HEK293 (cell line): Measurements from ENCODE around the gene GAL3ST1.
A peak's percentile ranks its signal among the peaks of the same experiment; 100 is the strongest.
"Not testable (repeated sequence)": the region's sequence is repeated elsewhere in the genome, so short reads cannot be mapped to it uniquely, and the experiment has no call there.

ENCODE experiments used
- CTCF ChIA-PET: fragments of 350-600 bp; formaldehyde crosslinking; extraction: SDS; loops from one replicate; lab custom pipeline; 2021; ENCODE audit warnings: antibody characterized with exemption; lab: Yijun Ruan, JAX
- POLR2A ChIA-PET: fragments of 300-600 bp; formaldehyde crosslinking; extraction: SDS; loops from one replicate; lab custom pipeline; 2020; ENCODE audit warnings: antibody characterized with exemption, inconsistent platforms; lab: Yijun Ruan, JAX
- H3K27ac ChIP-seq: fragments of 200-500 bp; sonication (Bioruptor generic); 2 replicates; pipeline ENCODE4 v1.5.1; 2014; ENCODE audit warnings: low read depth, low read length, control low read depth, inconsistent platforms; ENCODE audit errors: extremely low read depth
- H3K36me3 ChIP-seq, 2 experiments: fragments of 200-500 bp in 1 of 2; sonication (Bioruptor generic) in 1 of 2; 1 replicate in 1 of 2; 2 replicates in 1 of 2; pipeline ENCODE4 v1.5.1; 2014 to 2017; ENCODE audit warnings: inconsistent platforms in 2 of 2, low read length in 2 of 2; ENCODE audit not compliant: control insufficient read depth in 2 of 2, insufficient read depth in 1 of 2
- H3K4me1 ChIP-seq: fragments of 200-500 bp; sonication (Bioruptor generic); 2 replicates; pipeline ENCODE4 v1.5.1; 2014; ENCODE audit warnings: mild to moderate bottlenecking, low read length, inconsistent platforms; ENCODE audit not compliant: control insufficient read depth, insufficient read depth
- H3K4me3 ChIP-seq: 2 replicates; pipeline ENCODE4 v1.5.1; 2011; ENCODE audit warnings: low read depth, mild to moderate bottlenecking, control low read depth, low read length, moderate library complexity
- H3K9me3 ChIP-seq: fragments of 200-500 bp; sonication (Bioruptor generic); 2 replicates; pipeline ENCODE4 v1.5.1; 2014; ENCODE audit warnings: low read depth, low read length, inconsistent platforms; ENCODE audit not compliant: control insufficient read depth, insufficient read depth
- EGR2 ChIP-seq: fragments of 450-650 bp; formaldehyde crosslinking; IDR thresholded peaks from 2 replicates; pipeline ENCODE4 v1.5.1; 2016; ENCODE audit warnings: low read depth, missing biosample characterization, missing genetic modification characterization
- GLIS2 ChIP-seq: fragments of 450-650 bp; formaldehyde crosslinking; IDR thresholded peaks from 2 replicates; pipeline ENCODE4 v1.5.1; 2016; ENCODE audit warnings: missing biosample characterization, missing genetic modification characterization
- HIC1 ChIP-seq: fragments of 450-650 bp; formaldehyde crosslinking; IDR thresholded peaks from 2 replicates; pipeline ENCODE4 v1.5.1; 2016; ENCODE audit warnings: missing biosample characterization, missing genetic modification characterization
- KLF8 ChIP-seq: fragments of 450-650 bp; formaldehyde crosslinking; IDR thresholded peaks from 2 replicates; pipeline ENCODE4 v1.5.1; 2016; ENCODE audit warnings: missing biosample characterization, missing genetic modification characterization
- ZBTB26 ChIP-seq: fragments of 450-650 bp; formaldehyde crosslinking; optimal IDR thresholded peaks from 2 replicates; pipeline ENCODE3; 2016; ENCODE audit warnings: missing biosample characterization, mild to moderate bottlenecking, missing genetic modification characterization
- ZBTB7A ChIP-seq: fragments of 450-650 bp; formaldehyde crosslinking; IDR thresholded peaks from 2 replicates; pipeline ENCODE4 v1.5.1; 2016; ENCODE audit warnings: low read depth, missing biosample characterization, missing genetic modification characterization
- ZFHX2 ChIP-seq: fragments of 450-650 bp; formaldehyde crosslinking; conservative IDR thresholded peaks from 2 replicates; pipeline ENCODE4 v1.5.1; 2016; ENCODE audit warnings: missing biosample characterization, missing genetic modification characterization
- ZNF501 ChIP-seq: fragments of 450-650 bp; formaldehyde crosslinking; IDR thresholded peaks from 2 replicates; pipeline ENCODE4 v1.5.1; 2016; ENCODE audit warnings: missing biosample characterization, missing genetic modification characterization
- ZNF521 ChIP-seq: fragments of 450-650 bp; formaldehyde crosslinking; IDR thresholded peaks from 2 replicates; pipeline ENCODE4 v1.5.1; 2017; ENCODE audit warnings: missing biosample characterization, mild to moderate bottlenecking, missing genetic modification characterization
- ZNF580 ChIP-seq: fragments of 450-650 bp; formaldehyde crosslinking; IDR thresholded peaks from 2 replicates; pipeline ENCODE4 v1.5.1; 2016; ENCODE audit warnings: missing biosample characterization, missing genetic modification characterization
- TF ChIP-seq, protein P1 (sequence below): fragments of 450-650 bp; formaldehyde crosslinking; IDR thresholded peaks from 2 replicates; pipeline ENCODE4 v1.5.1; 2016; ENCODE audit warnings: missing biosample characterization, missing genetic modification characterization, low read depth

The GAL3ST1 gene, protein sequence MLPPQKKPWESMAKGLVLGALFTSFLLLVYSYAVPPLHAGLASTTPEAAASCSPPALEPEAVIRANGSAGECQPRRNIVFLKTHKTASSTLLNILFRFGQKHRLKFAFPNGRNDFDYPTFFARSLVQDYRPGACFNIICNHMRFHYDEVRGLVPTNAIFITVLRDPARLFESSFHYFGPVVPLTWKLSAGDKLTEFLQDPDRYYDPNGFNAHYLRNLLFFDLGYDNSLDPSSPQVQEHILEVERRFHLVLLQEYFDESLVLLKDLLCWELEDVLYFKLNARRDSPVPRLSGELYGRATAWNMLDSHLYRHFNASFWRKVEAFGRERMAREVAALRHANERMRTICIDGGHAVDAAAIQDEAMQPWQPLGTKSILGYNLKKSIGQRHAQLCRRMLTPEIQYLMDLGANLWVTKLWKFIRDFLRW

GRCh38 chr22:30574095-30574981 is at the start of gene GAL3ST1:
TSS of gene GAL3ST1 (minus strand) at chr22:30574665. CDS start at chr22:30557392, 17,273 bp downstream.
- ChIA-PET POLR2A (interaction anchor here (1.0 to 1.7 kb wide), 3 partner anchors 11 to 17 kb away, joined by 3 to 4 read pairs (median 3); partner anchors contain the start of gene PES1), CTCF (no interaction called here)
- Histone ChIP-seq H3K9me3 (no peaks in the 10 kb centered on the region), H3K36me3 (peaks cover 10 to 45% of the 10 kb centered on the region in 2 experiments), H3K4me1 (no peaks in the 10 kb centered on the region; the same call in 1 of the 2 replicates), H3K27ac (no peak within 1 kb of the TSS), H3K4me3 (peak within 1 kb of the TSS; percentile 33)
- TF ChIP-seq ZNF501 (tag by site-specific recombination) (no peak), ZBTB26 (tag by site-specific recombination) (peak; percentile 12), EGR2 (tag by site-specific recombination) (peak; percentile 34; the same call in 1 of the 2 replicates), ZNF580 (tag by site-specific recombination) (no peak), GLIS2 (peak; percentile 28), ZNF521 (no peak), HIC1 (tag by site-specific recombination) (0 out of 2 replicates have a peak, but pooled peaks have one; percentile 22), ZFHX2 (tag by site-specific recombination) (peak; percentile 68), KLF8 (no peak)

DNA sequence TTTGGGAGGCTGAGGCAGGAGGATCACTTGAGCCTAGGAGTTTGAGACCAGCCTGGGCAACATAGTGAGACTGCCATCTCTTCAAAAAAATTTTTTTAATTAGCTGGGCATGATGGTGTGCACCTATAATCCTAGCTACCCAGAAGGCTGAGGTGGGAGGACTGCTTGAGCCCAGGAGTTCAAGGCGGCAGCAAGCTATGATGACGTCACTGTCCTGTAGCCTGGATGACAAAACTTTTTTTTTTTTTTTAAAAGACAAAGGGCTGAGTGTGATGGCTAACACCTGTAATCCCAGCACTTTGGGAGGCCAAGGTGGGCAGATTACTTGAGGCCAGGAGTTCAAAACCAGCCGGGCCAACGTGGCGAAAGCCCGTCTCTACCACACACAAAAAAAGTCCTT is 45.4 kb upstream of the GAL3ST1 start:
- POLR2A ChIA-PET, result interaction anchor here (1.0 kb wide), 1 partner anchor 13 kb away, joined by 6 read pairs; the partner anchor contains the start of gene TCN2

GRCh38 chr22:30617819-30618218 is 43.4 kb upstream of the GAL3ST1 start:
- Histone ChIP-seq H3K9me3 (no peaks in the 10 kb centered on the region), H3K27ac (no peak overlapping the region), H3K36me3 (peaks cover 0 to 4% of the 10 kb centered on the region in 2 experiments; a peak in 1 of 3 replicates), H3K4me1 (no peaks in the 10 kb centered on the region), H3K4me3 (no peak overlapping the region)
- ChIA-PET POLR2A (no interaction called here), CTCF (interaction anchor here (3.2 to 3.4 kb wide), 2 partner anchors 16 to 17 kb away, joined by 10 to 29 read pairs; partner anchors contain the start of gene SLC35E4)
- TF ChIP-seq ZBTB7A, result no peak

More for the DNA sequence above, 45.4 kb upstream of the GAL3ST1 start:
- TF ChIP-seq, protein P1, sequence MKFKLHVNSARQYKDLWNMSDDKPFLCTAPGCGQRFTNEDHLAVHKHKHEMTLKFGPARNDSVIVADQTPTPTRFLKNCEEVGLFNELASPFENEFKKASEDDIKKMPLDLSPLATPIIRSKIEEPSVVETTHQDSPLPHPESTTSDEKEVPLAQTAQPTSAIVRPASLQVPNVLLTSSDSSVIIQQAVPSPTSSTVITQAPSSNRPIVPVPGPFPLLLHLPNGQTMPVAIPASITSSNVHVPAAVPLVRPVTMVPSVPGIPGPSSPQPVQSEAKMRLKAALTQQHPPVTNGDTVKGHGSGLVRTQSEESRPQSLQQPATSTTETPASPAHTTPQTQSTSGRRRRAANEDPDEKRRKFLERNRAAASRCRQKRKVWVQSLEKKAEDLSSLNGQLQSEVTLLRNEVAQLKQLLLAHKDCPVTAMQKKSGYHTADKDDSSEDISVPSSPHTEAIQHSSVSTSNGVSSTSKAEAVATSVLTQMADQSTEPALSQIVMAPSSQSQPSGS (tag by site-specific recombination), result peak; percentile 54; the same call in 1 of the 2 replicates
- not testable (repeated sequence) for H3K9me3 ChIP-seq, H3K4me1 ChIP-seq, H3K36me3 ChIP-seq, H3K4me3 ChIP-seq, H3K27ac ChIP-seq
- CTCF ChIA-PET, result interaction anchor here (0.6 to 3.4 kb wide), 4 partner anchors 9 to 365 kb away, joined by 3 to 29 read pairs (median 4); partner anchors contain the start of gene SLC35E4
